B cell (primary cell): ENCODE results near the gene EFNA5. TPM values are rescaled to one million over a fixed set of nuclear protein-coding genes. Genes with fewer than 3 reads are reported as not detected.

ENCODE experiments used
- ATAC-seq: fragments of 200-7000 bp; cut with Tn5 transposase; one replicate; pipeline ENCODE4 v1.10.0; 2021; ENCODE audit warnings: low read depth, mild to moderate bottlenecking, moderate number of reproducible peaks, moderate library complexity
- CTCF ChIA-PET: fragments of 350-600 bp; sonication (Branson Sonifier 250); formaldehyde crosslinking; loops from one replicate; lab custom pipeline; 2021; ENCODE audit warnings: antibody characterized with exemption, inconsistent platforms; lab: Charles Lee
- POLR2A ChIA-PET: fragments of 350-600 bp; sonication (Branson Sonifier 250); formaldehyde crosslinking; loops from one replicate; lab custom pipeline; 2021; ENCODE audit warnings: antibody characterized with exemption; lab: Charles Lee
- DNase-seq: peaks from one replicate; pipeline ENCODE4 v3.0.0; 2013
- H2AFZ ChIP-seq: 2 replicates; pipeline ENCODE4 v1.6.1; 2012; ENCODE audit warnings: mild to moderate bottlenecking, low read depth, low read length; ENCODE audit not compliant: insufficient read depth, poor library complexity, severe bottlenecking
- H3K27ac ChIP-seq, 2 donors: 1 replicate in 1 of 2; 2 replicates in 1 of 2; pipeline ENCODE4 v1.5.1; 2012 to 2013; ENCODE audit warnings: low read length in 2 of 2, mild to moderate bottlenecking in 2 of 2, moderate library complexity in 1 of 2
- H3K27me3 ChIP-seq, 4 experiments: fragments of 200-600 bp in 1 of 4; sonication (generic) in 1 of 4; replicated peaks in 1 of 4; 1 replicate in 2 of 4; 2 replicates in 2 of 4; pipeline versions ENCODE4 v1.6.1 to v1.7.0; 2013 to 2016; ENCODE audit warnings: low read length in 3 of 4, mild to moderate bottlenecking in 2 of 4, mixed read lengths in 1 of 4, moderate library complexity in 1 of 4; ENCODE audit not compliant: insufficient read depth in 4 of 4, control insufficient read depth in 3 of 4; ENCODE audit errors: control extremely low read depth in 1 of 4
- H3K36me3 ChIP-seq, 2 experiments: replicated peaks in 1 of 2; 1 replicate in 1 of 2; 2 replicates in 1 of 2; pipeline versions ENCODE4 v1.6.1 to v1.7.1; 2013; ENCODE audit warnings: low read length in 1 of 2; ENCODE audit not compliant: insufficient read depth in 2 of 2, control insufficient read depth in 1 of 2; ENCODE audit errors: control extremely low read depth in 1 of 2, extremely low read depth in 1 of 2
- H3K4me1 ChIP-seq, 2 donors: fragments of 200-600 bp in 1 of 2; sonication (generic) in 1 of 2; 1 replicate in 1 of 2; 2 replicates in 1 of 2; pipeline versions ENCODE4 v1.5.1 to v1.6.1; 2013 to 2017; ENCODE audit warnings: low read length in 2 of 2; ENCODE audit not compliant: control insufficient read depth in 2 of 2, insufficient read depth in 2 of 2
- H3K4me2 ChIP-seq: replicated peaks from 2 replicates; pipeline ENCODE3; 2012; ENCODE audit warnings: mild to moderate bottlenecking, low read depth, low read length; ENCODE audit not compliant: poor library complexity, severe bottlenecking
- H3K4me3 ChIP-seq, 5 experiments: fragments of 200-600 bp in 1 of 5; sonication (generic) in 1 of 5; 1 replicate in 3 of 5; 2 replicates in 2 of 5; pipeline versions ENCODE4 v1.5.1 to v1.7.0; 2011 to 2016; ENCODE audit warnings: low read length in 4 of 5, mild to moderate bottlenecking in 4 of 5, low read depth in 2 of 5, control low read depth in 1 of 5, moderate library complexity in 1 of 5; ENCODE audit not compliant: insufficient read depth in 1 of 5; ENCODE audit errors: control extremely low read depth in 1 of 5, extremely low read depth in 1 of 5
- H3K79me2 ChIP-seq: fragments of 200-600 bp; sonication (generic); one replicate; pipeline ENCODE4 v1.6.0; 2016; ENCODE audit warnings: low read length; ENCODE audit not compliant: control insufficient read depth, insufficient read depth
- H3K9ac ChIP-seq: fragments of 200-600 bp; sonication (generic); 2 replicates; pipeline ENCODE4 v1.6.1; 2017; ENCODE audit warnings: mild to moderate bottlenecking, low read length, moderate library complexity
- H3K9me3 ChIP-seq, 3 donors: one replicate each; pipeline versions ENCODE4 v1.6.1 to v1.7.1; 2013; ENCODE audit warnings: low read length in 2 of 3; ENCODE audit not compliant: control insufficient read depth in 2 of 3, insufficient read depth in 1 of 3; ENCODE audit errors: control extremely low read depth in 1 of 3
- H4K20me1 ChIP-seq: 2 replicates; pipeline ENCODE4 v1.6.0; 2012; ENCODE audit warnings: mild to moderate bottlenecking, low read length; ENCODE audit not compliant: insufficient read depth, control insufficient read depth, poor library complexity, severe bottlenecking
- H3K27ac Mint-ChIP-seq: one replicate; pipeline ENCODE4 v1.8.0; 2021; ENCODE audit warnings: mixed read lengths
- H3K27me3 Mint-ChIP-seq: one replicate; pipeline ENCODE4 v1.8.0; 2021; ENCODE audit warnings: mixed read lengths
- H3K4me1 Mint-ChIP-seq: one replicate; pipeline ENCODE4 v1.8.0; 2021; ENCODE audit warnings: mixed read lengths
- H3K4me3 Mint-ChIP-seq: one replicate; pipeline ENCODE4 v1.8.0; 2021; ENCODE audit warnings: mixed read lengths
- H3K9me3 Mint-ChIP-seq: one replicate; pipeline ENCODE4 v1.8.0; 2022; ENCODE audit warnings: mixed read lengths; ENCODE audit not compliant: insufficient read depth
- CTCF ChIP-seq: fragments of 200-600 bp; IDR thresholded peaks from one replicate; pipeline ENCODE4 v1.8.0; 2022; ENCODE audit warnings: antibody characterized with exemption, mild to moderate bottlenecking
- EZH2 ChIP-seq: IDR thresholded peaks from 2 replicates; pipeline ENCODE4 v1.6.1; 2012; ENCODE audit warnings: borderline replicate concordance, low read depth, mild to moderate bottlenecking, moderate library complexity, low read length; ENCODE audit not compliant: insufficient read depth, poor library complexity, severe bottlenecking
- WGBS: methylation state at CpG from one replicate; pipeline ENCODE4 v1.1.5; 2013; ENCODE audit warnings: missing lambda C conversion rate; ENCODE audit not compliant: insufficient coverage; 5-methylcytosine and 5-hydroxymethylcytosine counted together
- intact Hi-C: fragments of 100-400 bp; cut with micrococcal nuclease; formaldehyde crosslinking; loops from one replicate; pipeline ENCODE4 v1.10.0; 2022
- polyA plus RNA-seq: library from polyadenylated mRNA; depleted of rRNA; stranded (reverse); fragments of >200 nt; gene quantifications from 2 replicates; pipeline ENCODE4 v1.2.3, GENCODE V29; 2012
- total RNA-seq, 2 donors: library from RNA; stranded (reverse); fragments of 120-200 nt in 1 of 2; gene quantifications; 1 replicate in 1 of 2; 2 replicates in 1 of 2; pipeline versions ENCODE4 v1.2.3 to v1.2.4, GENCODE V29; 2013 to 2022

EFNA5 gene
- total and polyA plus RNA-seq, 2 donors (not counting 1 experiment from before 2014, with no cell fraction given) = not detected

- no peaks in the 10 kb centered on the region for H4K20me1 ChIP-seq
- Mint-ChIP-seq H3K27ac (no peak overlapping the region), H3K9me3 (no peaks in the 10 kb centered on the region), H3K27me3 (peaks cover 4% of the 10 kb centered on the region), H3K4me3 (no peak overlapping the region), H3K4me1 (no peaks in the 10 kb centered on the region)
- intact Hi-C loops = no loop called here
- no peaks in the 10 kb centered on the region for H3K79me2 ChIP-seq
- ATAC-seq (no peak), DNase-seq (no peak)
- WGBS = 33% methylated on average over 3 of the region's 10 CpGs
- CTCF ChIA-PET = no interaction called here
- no peaks in the 10 kb centered on the region for H3K4me1 ChIP-seq
- no peak overlapping the region for H3K4me2 ChIP-seq
- POLR2A ChIA-PET = no interaction called here
- no peak overlapping the region for H2AFZ ChIP-seq
- H3K9me3 ChIP-seq = peaks cover 0 to 2% (median 0%) of the 10 kb centered on the region in 3 donors
- TF ChIP-seq EZH2 = no peak
- TF ChIP-seq CTCF = no peak
- H3K36me3 ChIP-seq = no peaks in the 10 kb centered on the region
- no peak overlapping the region for H3K27ac ChIP-seq
- no peak overlapping the region for H3K4me3 ChIP-seq
- no peaks in the 10 kb centered on the region for H3K27me3 ChIP-seq
- no peak overlapping the region for H3K9ac ChIP-seq
Observed at GRCh38 chr5:107513337-107514085, 157.2 kb downstream of the EFNA5 start.

- H3K27me3 Mint-ChIP-seq = peaks cover 4% of the 10 kb centered on the region
- H4K20me1 ChIP-seq = no peaks in the 10 kb centered on the region
- H3K9ac ChIP-seq = no peak overlapping the region
- no peak for ATAC-seq
- H3K4me3 ChIP-seq = no peak overlapping the region
- H3K4me1 ChIP-seq = no peaks in the 10 kb centered on the region
- H3K79me2 ChIP-seq = no peaks in the 10 kb centered on the region
- intact Hi-C loops = no loop called here
- no peak overlapping the region for H3K4me3 Mint-ChIP-seq
- H3K4me1 Mint-ChIP-seq = no peaks in the 10 kb centered on the region
- DNase-seq = no peak
- ChIA-PET CTCF (no interaction called here), POLR2A (no interaction called here)
- no peaks in the 10 kb centered on the region for H3K27me3 ChIP-seq
- 82% methylated on average over 2 of the region's 3 CpGs for WGBS
- no peak overlapping the region for H2AFZ ChIP-seq
- H3K9me3 Mint-ChIP-seq = no peaks in the 10 kb centered on the region
- H3K9me3 ChIP-seq = peaks cover 0 to 2% (median 0%) of the 10 kb centered on the region in 3 donors
- no peak overlapping the region for H3K4me2 ChIP-seq
- no peak overlapping the region for H3K27ac ChIP-seq
- no peak for TF ChIP-seq EZH2
- no peak for TF ChIP-seq CTCF
- H3K27ac Mint-ChIP-seq = no peak overlapping the region
- H3K36me3 ChIP-seq = no peaks in the 10 kb centered on the region
Observed at GRCh38 chr5:107512029-107512428, 158.7 kb downstream of the EFNA5 start.
